WTC11 (cell line): ENCODE measurements around the gene PTGES3L. TPM values are rescaled to one million over a fixed set of nuclear protein-coding genes. Genes with fewer than 3 reads are reported as not detected.
A peak's percentile ranks its signal among the peaks of the same experiment; 100 is the strongest.

Experiments used
- ATAC-seq: fragments of 200-7000 bp; cut with Tn5 transposase; 2 replicates; pipeline ENCODE4 v1.10.0; 2021; ENCODE audit warnings: mild to moderate bottlenecking, moderate library complexity
- CTCF ChIA-PET: fragments of 300-600 bp; sonication (Branson Sonifier 250); formaldehyde crosslinking; loops from one replicate; lab custom pipeline; 2021; ENCODE audit warnings: antibody characterized with exemption; lab: Charles Lee
- POLR2A ChIA-PET: fragments of 350-600 bp; sonication (Branson Sonifier 250); formaldehyde crosslinking; loops from one replicate; lab custom pipeline; 2021; ENCODE audit warnings: antibody characterized with exemption; lab: Charles Lee
- DNase-seq: peaks from one replicate; pipeline ENCODE4 v3.0.0; 2021; ENCODE audit warnings: low spot score
- H3K27ac Mint-ChIP-seq: 2 replicates; pipeline ENCODE4 v1.8.0; 2021; ENCODE audit warnings: mixed read lengths
- H3K27me3 Mint-ChIP-seq: 2 replicates; pipeline ENCODE4 v1.8.0; 2021; ENCODE audit warnings: low read depth, mild to moderate bottlenecking, moderate library complexity, mixed read lengths
- H3K36me3 Mint-ChIP-seq: 2 replicates; pipeline ENCODE4 v1.8.0; 2021; ENCODE audit warnings: mixed read lengths
- H3K4me1 Mint-ChIP-seq: 2 replicates; pipeline ENCODE4 v1.8.0; 2022; ENCODE audit warnings: mixed read lengths
- H3K4me3 Mint-ChIP-seq: 2 replicates; pipeline ENCODE4 v1.8.0; 2021; ENCODE audit warnings: mild to moderate bottlenecking, moderate library complexity, mixed read lengths
- H3K9me3 Mint-ChIP-seq: 2 replicates; pipeline ENCODE4 v1.8.0; 2021; ENCODE audit warnings: mixed read lengths
- CREM ChIP-seq: sonication (generic); formaldehyde crosslinking; IDR thresholded peaks from 2 replicates; pipeline ENCODE4 v1.8.1; 2022; ENCODE audit warnings: mild to moderate bottlenecking, missing genetic modification reagents, moderate library complexity
- ERG ChIP-seq: fragments of 250-450 bp; sonication (Bioruptor Pico); IDR thresholded peaks from 2 replicates; pipeline ENCODE4 v1.8.0; 2021; ENCODE audit warnings: mild to moderate bottlenecking
- HMGA2 ChIP-seq: fragments of 250-450 bp; sonication (Bioruptor Pico); IDR thresholded peaks from 2 replicates; pipeline ENCODE4 v1.4.0; 2021; ENCODE audit warnings: mild to moderate bottlenecking, moderate library complexity
- IRF1 ChIP-seq: sonication (generic); formaldehyde crosslinking; IDR thresholded peaks from 2 replicates; pipeline ENCODE4 v1.8.0; 2023; ENCODE audit warnings: missing genetic modification reagents
- MAX ChIP-seq: sonication (generic); formaldehyde crosslinking; IDR thresholded peaks from 2 replicates; pipeline ENCODE4 v1.8.0; 2022; ENCODE audit warnings: mild to moderate bottlenecking, missing genetic modification reagents
- NFE2L1 ChIP-seq: sonication (generic); formaldehyde crosslinking; IDR thresholded peaks from 2 replicates; pipeline ENCODE4 v1.8.1; 2023; ENCODE audit warnings: missing genetic modification reagents
- NR1H2 ChIP-seq: sonication (generic); formaldehyde crosslinking; IDR thresholded peaks from 2 replicates; pipeline ENCODE4 v1.9.0; 2021; ENCODE audit warnings: mild to moderate bottlenecking, moderate library complexity, missing genetic modification reagents
- SMAD3 ChIP-seq: sonication (generic); formaldehyde crosslinking; IDR thresholded peaks from 2 replicates; pipeline ENCODE4 v1.8.0; 2022; ENCODE audit warnings: missing genetic modification reagents, mild to moderate bottlenecking, borderline replicate concordance
- SMAD4 ChIP-seq: sonication (generic); formaldehyde crosslinking; IDR thresholded peaks from 2 replicates; pipeline ENCODE4 v1.8.0; 2022; ENCODE audit warnings: mild to moderate bottlenecking, missing genetic modification reagents
- SP1 ChIP-seq: sonication (generic); formaldehyde crosslinking; conservative IDR thresholded peaks from 2 replicates; pipeline ENCODE4 v1.8.1; 2022; ENCODE audit warnings: missing genetic modification reagents
- TEAD1 ChIP-seq: sonication (generic); formaldehyde crosslinking; IDR thresholded peaks from 2 replicates; pipeline ENCODE4 v1.8.0; 2022; ENCODE audit warnings: mild to moderate bottlenecking, missing genetic modification reagents
- ZBTB21 ChIP-seq: sonication (generic); formaldehyde crosslinking; IDR thresholded peaks from 2 replicates; pipeline ENCODE4 v1.8.1; 2023; ENCODE audit warnings: mild to moderate bottlenecking, missing genetic modification reagents, borderline replicate concordance
- ZNF416 ChIP-seq: fragments of 250-450 bp; sonication (Bioruptor Pico); IDR thresholded peaks from 2 replicates; pipeline ENCODE4 v1.9.0; 2021; ENCODE audit warnings: mild to moderate bottlenecking, inconsistent platforms
- ZNF425 ChIP-seq: fragments of 250-450 bp; sonication (Bioruptor Pico); conservative IDR thresholded peaks from 2 replicates; pipeline ENCODE4 v1.9.0; 2021; ENCODE audit warnings: mild to moderate bottlenecking
- ZNF532 ChIP-seq: fragments of 250-450 bp; sonication (Bioruptor Pico); IDR thresholded peaks from 2 replicates; pipeline ENCODE4 v1.9.0; 2021; ENCODE audit warnings: mild to moderate bottlenecking, borderline replicate concordance
- total RNA-seq: library from RNA; stranded (reverse); gene quantifications from 3 replicates; pipeline ENCODE4 v1.2.3, GENCODE V29; 2021
- TF ChIP-seq, protein P1 (sequence below): sonication (generic); formaldehyde crosslinking; IDR thresholded peaks from 2 replicates; pipeline ENCODE4 v1.8.0; 2022; ENCODE audit warnings: mild to moderate bottlenecking, missing genetic modification reagents
- TF ChIP-seq, protein P2 (sequence below): sonication (generic); formaldehyde crosslinking; IDR thresholded peaks from 2 replicates; pipeline ENCODE4 v1.8.1; 2022; ENCODE audit warnings: mild to moderate bottlenecking, missing genetic modification reagents, moderate library complexity, borderline replicate concordance
- TF ChIP-seq, protein P3 (sequence below): sonication (generic); formaldehyde crosslinking; IDR thresholded peaks from 2 replicates; pipeline ENCODE4 v1.8.1; 2022; ENCODE audit warnings: missing genetic modification reagents, borderline replicate concordance
- TF ChIP-seq, protein P4 (sequence below): sonication (generic); formaldehyde crosslinking; IDR thresholded peaks from 2 replicates; pipeline ENCODE4 v1.8.0; 2022; ENCODE audit warnings: missing genetic modification reagents

The PTGES3L gene
- total RNA-seq, 1 experiment from 2014 or later = 2.1 TPM

DNA sequence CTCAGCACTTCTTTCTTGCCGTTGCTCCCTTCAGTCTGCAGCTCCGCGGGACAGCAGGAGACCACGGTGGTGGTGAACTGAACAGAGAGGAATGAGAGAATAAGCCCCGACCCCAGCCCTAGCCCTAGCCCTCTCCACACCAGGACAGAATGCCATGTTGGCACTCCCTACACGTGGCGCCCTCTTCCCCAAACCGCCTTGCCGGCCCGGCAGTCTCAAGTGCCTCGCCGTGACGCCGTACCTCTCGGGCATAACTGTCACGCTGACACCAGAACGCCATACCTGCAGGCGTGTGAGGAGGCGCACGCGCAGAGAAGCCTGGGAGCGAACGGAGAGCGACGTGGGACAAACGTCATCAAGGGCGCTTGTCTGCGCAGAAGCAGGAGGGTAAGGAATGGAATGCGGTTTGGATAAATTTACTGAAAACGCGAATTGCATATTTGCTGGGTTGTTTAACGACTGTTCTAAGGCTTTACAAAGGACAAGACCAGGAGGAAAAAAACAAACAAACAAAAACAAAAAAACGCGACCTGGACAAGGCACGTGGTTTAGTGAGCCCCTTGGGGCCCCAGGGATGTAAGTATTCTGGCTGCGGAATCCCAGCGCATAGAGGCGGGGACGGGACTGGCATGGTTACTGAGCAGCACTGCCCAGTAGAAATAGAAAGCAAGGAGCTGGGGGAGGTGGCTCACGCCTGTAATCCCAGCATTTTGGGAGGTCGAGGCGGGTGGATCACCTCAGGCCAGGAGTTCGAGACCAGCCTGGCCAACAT lies 15.5 kb downstream of the PTGES3L start, which contains the start of gene AARSD1 (continued):
- TF ChIP-seq ERG (CRISPR knock-in tag) (no peak), HMGA2 (CRISPR knock-in tag) (no peak), SMAD4 (no peak), NR1H2 (peak; percentile 21; the same call in 1 of the 2 replicates), ZNF416 (CRISPR knock-in tag) (no peak), IRF1 (no peak), ZBTB21 (CRISPR knock-in tag) (peak; percentile 94), ZNF425 (CRISPR knock-in tag) (no peak), SMAD3 (CRISPR knock-in tag) (peak; percentile 72; the same call in 1 of the 2 replicates), CREM (CRISPR knock-in tag) (peak; percentile 92), MAX (CRISPR knock-in tag) (peak; percentile 98), NFE2L1 (no peak)
- TF ChIP-seq, protein P1, sequence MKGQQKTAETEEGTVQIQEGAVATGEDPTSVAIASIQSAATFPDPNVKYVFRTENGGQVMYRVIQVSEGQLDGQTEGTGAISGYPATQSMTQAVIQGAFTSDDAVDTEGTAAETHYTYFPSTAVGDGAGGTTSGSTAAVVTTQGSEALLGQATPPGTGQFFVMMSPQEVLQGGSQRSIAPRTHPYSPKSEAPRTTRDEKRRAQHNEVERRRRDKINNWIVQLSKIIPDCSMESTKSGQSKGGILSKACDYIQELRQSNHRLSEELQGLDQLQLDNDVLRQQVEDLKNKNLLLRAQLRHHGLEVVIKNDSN (CRISPR knock-in tag) = peak; percentile 63; the same call in 1 of the 2 replicates
- TF ChIP-seq, protein P2, sequence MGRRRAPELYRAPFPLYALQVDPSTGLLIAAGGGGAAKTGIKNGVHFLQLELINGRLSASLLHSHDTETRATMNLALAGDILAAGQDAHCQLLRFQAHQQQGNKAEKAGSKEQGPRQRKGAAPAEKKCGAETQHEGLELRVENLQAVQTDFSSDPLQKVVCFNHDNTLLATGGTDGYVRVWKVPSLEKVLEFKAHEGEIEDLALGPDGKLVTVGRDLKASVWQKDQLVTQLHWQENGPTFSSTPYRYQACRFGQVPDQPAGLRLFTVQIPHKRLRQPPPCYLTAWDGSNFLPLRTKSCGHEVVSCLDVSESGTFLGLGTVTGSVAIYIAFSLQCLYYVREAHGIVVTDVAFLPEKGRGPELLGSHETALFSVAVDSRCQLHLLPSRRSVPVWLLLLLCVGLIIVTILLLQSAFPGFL (CRISPR knock-in tag) = no peak

DNA sequence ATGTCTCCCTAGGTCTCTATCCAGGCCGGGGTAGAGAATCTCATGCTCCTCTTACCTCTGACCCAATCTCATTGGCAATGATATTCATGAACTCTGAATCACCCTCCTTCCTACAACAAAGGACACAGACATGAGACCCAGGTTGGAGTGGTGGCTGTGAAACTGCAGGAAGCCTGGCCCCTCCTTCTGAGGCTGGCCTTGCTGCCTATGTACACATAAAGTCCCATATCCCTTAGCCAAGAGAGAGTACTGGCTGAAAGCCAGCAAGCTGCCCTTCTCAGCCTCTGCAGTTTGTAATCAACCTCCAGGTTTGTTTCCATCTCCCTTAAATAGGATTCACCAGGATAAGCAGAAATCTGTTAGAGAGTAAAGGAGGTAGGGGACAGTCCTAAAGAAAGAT lies 26.2 kb downstream of the PTGES3L start:
- peaks cover 73% of the 10 kb centered on the region for H3K36me3 Mint-ChIP-seq
- DNase-seq (no peak), ATAC-seq (no peak)
- H3K4me1 Mint-ChIP-seq = no peaks in the 10 kb centered on the region
- no peak overlapping the region for H3K27ac Mint-ChIP-seq
- ChIA-PET POLR2A (no interaction called here), CTCF (no interaction called here)
- no peaks in the 10 kb centered on the region for H3K27me3 Mint-ChIP-seq
- no peaks in the 10 kb centered on the region for H3K9me3 Mint-ChIP-seq
- no peak overlapping the region for H3K4me3 Mint-ChIP-seq
- no peak for TF ChIP-seq TEAD1 (CRISPR knock-in tag)
- TF ChIP-seq ZNF532 = no peak
- TF ChIP-seq SP1 = no peak
- TF ChIP-seq ZNF416 (CRISPR knock-in tag) = no peak
- TF ChIP-seq, protein P3, sequence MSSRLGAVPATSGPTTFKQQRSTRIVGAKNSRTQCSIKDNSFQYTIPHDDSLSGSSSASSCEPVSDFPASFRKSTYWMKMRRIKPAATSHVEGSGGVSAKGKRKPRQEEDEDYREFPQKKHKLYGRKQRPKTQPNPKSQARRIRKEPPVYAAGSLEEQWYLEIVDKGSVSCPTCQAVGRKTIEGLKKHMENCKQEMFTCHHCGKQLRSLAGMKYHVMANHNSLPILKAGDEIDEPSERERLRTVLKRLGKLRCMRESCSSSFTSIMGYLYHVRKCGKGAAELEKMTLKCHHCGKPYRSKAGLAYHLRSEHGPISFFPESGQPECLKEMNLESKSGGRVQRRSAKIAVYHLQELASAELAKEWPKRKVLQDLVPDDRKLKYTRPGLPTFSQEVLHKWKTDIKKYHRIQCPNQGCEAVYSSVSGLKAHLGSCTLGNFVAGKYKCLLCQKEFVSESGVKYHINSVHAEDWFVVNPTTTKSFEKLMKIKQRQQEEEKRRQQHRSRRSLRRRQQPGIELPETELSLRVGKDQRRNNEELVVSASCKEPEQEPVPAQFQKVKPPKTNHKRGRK (CRISPR knock-in tag) = no peak
- TF ChIP-seq, protein P4, sequence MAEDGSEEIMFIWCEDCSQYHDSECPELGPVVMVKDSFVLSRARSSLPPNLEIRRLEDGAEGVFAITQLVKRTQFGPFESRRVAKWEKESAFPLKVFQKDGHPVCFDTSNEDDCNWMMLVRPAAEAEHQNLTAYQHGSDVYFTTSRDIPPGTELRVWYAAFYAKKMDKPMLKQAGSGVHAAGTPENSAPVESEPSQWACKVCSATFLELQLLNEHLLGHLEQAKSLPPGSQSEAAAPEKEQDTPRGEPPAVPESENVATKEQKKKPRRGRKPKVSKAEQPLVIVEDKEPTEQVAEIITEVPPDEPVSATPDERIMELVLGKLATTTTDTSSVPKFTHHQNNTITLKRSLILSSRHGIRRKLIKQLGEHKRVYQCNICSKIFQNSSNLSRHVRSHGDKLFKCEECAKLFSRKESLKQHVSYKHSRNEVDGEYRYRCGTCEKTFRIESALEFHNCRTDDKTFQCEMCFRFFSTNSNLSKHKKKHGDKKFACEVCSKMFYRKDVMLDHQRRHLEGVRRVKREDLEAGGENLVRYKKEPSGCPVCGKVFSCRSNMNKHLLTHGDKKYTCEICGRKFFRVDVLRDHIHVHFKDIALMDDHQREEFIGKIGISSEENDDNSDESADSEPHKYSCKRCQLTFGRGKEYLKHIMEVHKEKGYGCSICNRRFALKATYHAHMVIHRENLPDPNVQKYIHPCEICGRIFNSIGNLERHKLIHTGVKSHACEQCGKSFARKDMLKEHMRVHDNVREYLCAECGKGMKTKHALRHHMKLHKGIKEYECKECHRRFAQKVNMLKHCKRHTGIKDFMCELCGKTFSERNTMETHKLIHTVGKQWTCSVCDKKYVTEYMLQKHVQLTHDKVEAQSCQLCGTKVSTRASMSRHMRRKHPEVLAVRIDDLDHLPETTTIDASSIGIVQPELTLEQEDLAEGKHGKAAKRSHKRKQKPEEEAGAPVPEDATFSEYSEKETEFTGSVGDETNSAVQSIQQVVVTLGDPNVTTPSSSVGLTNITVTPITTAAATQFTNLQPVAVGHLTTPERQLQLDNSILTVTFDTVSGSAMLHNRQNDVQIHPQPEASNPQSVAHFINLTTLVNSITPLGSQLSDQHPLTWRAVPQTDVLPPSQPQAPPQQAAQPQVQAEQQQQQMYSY (CRISPR knock-in tag) = no peak
